Measurements from ENCODE around the gene NPFFR1.

DNA sequence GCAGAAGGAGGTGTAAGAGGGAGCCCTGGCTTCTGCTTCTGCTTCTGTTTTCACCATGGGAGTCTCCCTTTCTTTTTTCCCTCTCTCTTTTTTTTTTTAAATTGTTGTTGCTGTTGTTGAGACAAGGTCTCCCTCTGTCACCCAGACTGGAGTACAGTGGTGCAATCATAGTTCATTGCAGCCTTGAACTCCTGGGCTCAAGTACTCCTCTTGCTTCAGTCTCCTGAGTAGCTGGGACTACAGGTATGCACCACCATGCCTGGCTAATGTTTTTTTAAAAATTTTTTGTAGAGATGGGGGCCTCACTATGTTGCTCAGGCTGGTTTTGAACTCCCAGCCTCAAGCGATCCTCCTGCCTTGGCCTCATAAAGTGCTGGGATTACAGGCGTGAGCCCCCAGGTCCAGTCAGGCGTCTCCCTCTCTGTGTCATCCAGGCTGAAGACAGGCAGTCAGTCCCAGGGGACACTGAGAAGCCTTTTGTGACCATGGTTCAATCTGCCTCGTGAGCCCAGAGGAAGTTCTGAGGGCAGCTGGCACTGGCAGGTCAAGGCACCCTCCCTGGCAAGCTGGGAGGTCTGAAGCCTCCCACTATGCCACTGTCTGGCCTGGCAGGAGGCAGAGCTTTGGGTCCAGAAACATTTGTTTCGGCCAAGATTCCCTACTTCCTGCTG lies 33.6 kb upstream of the NPFFR1 start:
- TF ChIP-seq, protein P1, sequence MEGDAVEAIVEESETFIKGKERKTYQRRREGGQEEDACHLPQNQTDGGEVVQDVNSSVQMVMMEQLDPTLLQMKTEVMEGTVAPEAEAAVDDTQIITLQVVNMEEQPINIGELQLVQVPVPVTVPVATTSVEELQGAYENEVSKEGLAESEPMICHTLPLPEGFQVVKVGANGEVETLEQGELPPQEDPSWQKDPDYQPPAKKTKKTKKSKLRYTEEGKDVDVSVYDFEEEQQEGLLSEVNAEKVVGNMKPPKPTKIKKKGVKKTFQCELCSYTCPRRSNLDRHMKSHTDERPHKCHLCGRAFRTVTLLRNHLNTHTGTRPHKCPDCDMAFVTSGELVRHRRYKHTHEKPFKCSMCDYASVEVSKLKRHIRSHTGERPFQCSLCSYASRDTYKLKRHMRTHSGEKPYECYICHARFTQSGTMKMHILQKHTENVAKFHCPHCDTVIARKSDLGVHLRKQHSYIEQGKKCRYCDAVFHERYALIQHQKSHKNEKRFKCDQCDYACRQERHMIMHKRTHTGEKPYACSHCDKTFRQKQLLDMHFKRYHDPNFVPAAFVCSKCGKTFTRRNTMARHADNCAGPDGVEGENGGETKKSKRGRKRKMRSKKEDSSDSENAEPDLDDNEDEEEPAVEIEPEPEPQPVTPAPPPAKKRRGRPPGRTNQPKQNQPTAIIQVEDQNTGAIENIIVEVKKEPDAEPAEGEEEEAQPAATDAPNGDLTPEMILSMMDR (IDR thresholded peaks at IDR 0.05) = no peak
- TF ChIP-seq POLR2AphosphoS5 (IDR thresholded peaks at IDR 0.05) (no peak), POLR2A (IDR thresholded peaks at IDR 0.05) (no peak)

All from transverse colon (tissue), 4 donors.